Loucy (cell line): ENCODE data around the gene GTPBP4.

Source experiments
- EZH2phosphoT487 ChIP-seq: fragments of 200-600 bp; IDR thresholded peaks from 2 replicates; pipeline ENCODE4 v1.6.1; 2018; ENCODE audit warnings: antibody characterized with exemption, mild to moderate bottlenecking, moderate library complexity, borderline replicate concordance
- TF ChIP-seq, protein P1 (sequence below): fragments of 200-600 bp; sonication (generic); conservative IDR thresholded peaks from 2 replicates; pipeline ENCODE4 v1.5.1; 2014; ENCODE audit warnings: mild to moderate bottlenecking, antibody characterized with exemption, low read length

DNA sequence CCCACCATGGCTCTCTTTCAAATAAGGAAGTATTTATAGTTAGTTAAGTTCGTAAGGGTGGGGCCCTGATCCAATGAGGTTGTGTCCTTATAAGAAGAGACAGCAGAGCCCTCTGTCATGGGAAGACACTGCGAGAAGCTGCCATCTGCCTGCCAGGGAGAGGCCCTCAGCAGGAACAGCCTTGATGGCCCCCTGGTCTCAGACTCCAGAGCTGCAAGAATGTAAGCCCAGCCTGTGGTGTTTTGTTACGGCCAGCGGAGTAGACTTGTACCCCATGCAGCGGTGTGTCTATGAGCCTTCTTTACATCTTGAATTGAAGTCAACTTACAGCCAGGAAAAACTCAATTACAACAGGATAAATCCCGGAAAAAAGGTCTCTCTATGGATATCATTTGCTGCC, 42.5 kb upstream of the GTPBP4 start:
- TF ChIP-seq EZH2phosphoT487 = no peak
- TF ChIP-seq, protein P1, sequence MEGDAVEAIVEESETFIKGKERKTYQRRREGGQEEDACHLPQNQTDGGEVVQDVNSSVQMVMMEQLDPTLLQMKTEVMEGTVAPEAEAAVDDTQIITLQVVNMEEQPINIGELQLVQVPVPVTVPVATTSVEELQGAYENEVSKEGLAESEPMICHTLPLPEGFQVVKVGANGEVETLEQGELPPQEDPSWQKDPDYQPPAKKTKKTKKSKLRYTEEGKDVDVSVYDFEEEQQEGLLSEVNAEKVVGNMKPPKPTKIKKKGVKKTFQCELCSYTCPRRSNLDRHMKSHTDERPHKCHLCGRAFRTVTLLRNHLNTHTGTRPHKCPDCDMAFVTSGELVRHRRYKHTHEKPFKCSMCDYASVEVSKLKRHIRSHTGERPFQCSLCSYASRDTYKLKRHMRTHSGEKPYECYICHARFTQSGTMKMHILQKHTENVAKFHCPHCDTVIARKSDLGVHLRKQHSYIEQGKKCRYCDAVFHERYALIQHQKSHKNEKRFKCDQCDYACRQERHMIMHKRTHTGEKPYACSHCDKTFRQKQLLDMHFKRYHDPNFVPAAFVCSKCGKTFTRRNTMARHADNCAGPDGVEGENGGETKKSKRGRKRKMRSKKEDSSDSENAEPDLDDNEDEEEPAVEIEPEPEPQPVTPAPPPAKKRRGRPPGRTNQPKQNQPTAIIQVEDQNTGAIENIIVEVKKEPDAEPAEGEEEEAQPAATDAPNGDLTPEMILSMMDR = no peak
